Ascending aorta (tissue), 2 donors: ENCODE results near the gene PLA2G4F. TPM values are rescaled to one million over a fixed set of nuclear protein-coding genes. Genes with fewer than 3 reads are reported as not detected.

ENCODE experiments used
- DNase-seq, 2 donors: peaks; one replicate each; pipeline ENCODE4 v3.0.0-alpha.2; 2019; ENCODE audit warnings: low spot score in 2 of 2
- H3K27ac ChIP-seq, 2 donors: fragments of 200-600 bp; sonication (generic); one replicate each; pipeline ENCODE4 v1.5.1; 2016 to 2017; ENCODE audit warnings: mild to moderate bottlenecking in 1 of 2
- H3K27me3 ChIP-seq: fragments of 200-600 bp; sonication (generic); one replicate; pipeline ENCODE4 v1.5.1; 2017
- H3K36me3 ChIP-seq, 2 donors: fragments of 200-600 bp; sonication (generic); one replicate each; pipeline ENCODE4 v1.5.1; 2016
- H3K4me1 ChIP-seq, 2 donors: fragments of 200-600 bp; sonication (generic); one replicate each; pipeline ENCODE4 v1.5.1; 2016 to 2017; ENCODE audit warnings: mild to moderate bottlenecking in 1 of 2
- H3K4me3 ChIP-seq, 2 donors: fragments of 200-600 bp; sonication (generic); one replicate each; pipeline ENCODE4 v1.5.1; 2016 to 2017; ENCODE audit warnings: mild to moderate bottlenecking in 1 of 2
- H3K9me3 ChIP-seq, 2 donors: fragments of 200-600 bp; sonication (generic); one replicate each; pipeline ENCODE4 v1.5.1; 2016
- CTCF ChIP-seq, 3 experiments: fragments of 200-600 bp in 2 of 3; fragments of 450-650 bp in 1 of 3; sonication (generic) in 2 of 3; IDR thresholded peaks; one replicate each; pipeline ENCODE4 v1.5.1; 2016 to 2019; ENCODE audit warnings: antibody characterized with exemption in 3 of 3, mild to moderate bottlenecking in 1 of 3, moderate library complexity in 1 of 3
- intact Hi-C: fragments of 100-400 bp; cut with DNase I; formaldehyde crosslinking; loops from one replicate; pipeline ENCODE4 v1.15.1; 2023
- total RNA-seq: library from RNA; depleted of rRNA; stranded (reverse); fragments of >200 nt; gene quantifications from one replicate; pipeline ENCODE4 v1.1.0, GENCODE V29; 2016

Gene PLA2G4F
- total RNA-seq, 1 donor from 2014 or later: not detected

DNA sequence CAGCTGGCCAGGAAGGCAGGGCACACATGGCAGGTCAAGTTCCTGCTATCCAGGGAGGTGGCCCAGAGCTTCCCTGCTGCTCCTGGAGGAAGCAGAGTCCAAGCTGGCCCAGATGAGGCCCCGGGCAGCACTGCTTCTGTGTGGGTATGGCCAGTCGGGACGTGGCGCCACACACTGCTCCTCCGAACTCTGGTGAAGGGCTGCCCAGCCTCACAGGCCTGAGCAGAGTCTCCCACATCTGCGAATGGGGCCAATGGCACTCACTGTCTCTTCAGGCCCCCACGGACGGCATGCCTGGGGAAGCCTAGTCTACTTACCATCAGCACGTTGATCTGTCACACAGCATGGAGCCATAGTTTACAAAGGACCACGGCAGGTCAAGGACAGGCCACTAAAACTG is 2.5 kb upstream of the PLA2G4F start:
- no peak overlapping the region for H3K4me3 ChIP-seq
- H3K4me1 ChIP-seq: no peaks in the 10 kb centered on the region
- intact Hi-C loops: no loop called here
- no peaks in the 10 kb centered on the region for H3K9me3 ChIP-seq
- no peak overlapping the region for H3K27ac ChIP-seq
- DNase-seq: peak in 1 of 2 donors; percentile 30
- TF ChIP-seq CTCF (IDR thresholded peaks at IDR 0.05): no peak
- peaks cover 45 to 53% of the 10 kb centered on the region in 2 donors for H3K36me3 ChIP-seq
- H3K27me3 ChIP-seq: no peaks in the 10 kb centered on the region

GRCh38 chr15:42157981-42158765 is 1.7 kb upstream of the PLA2G4F start:
- peak in 1 of 2 donors; percentile 62 for DNase-seq
- peaks cover 37 to 45% of the 10 kb centered on the region in 2 donors for H3K36me3 ChIP-seq
- no peaks in the 10 kb centered on the region for H3K27me3 ChIP-seq
- intact Hi-C loops: no loop called here
- no peak overlapping the region for H3K4me3 ChIP-seq
- no peak for TF ChIP-seq CTCF (IDR thresholded peaks at IDR 0.05)
- H3K27ac ChIP-seq: no peak overlapping the region
- no peaks in the 10 kb centered on the region for H3K4me1 ChIP-seq
- H3K9me3 ChIP-seq: no peaks in the 10 kb centered on the region

GRCh38 chr15:42157381-42157780 is 945 bp upstream of the PLA2G4F start:
- no peak overlapping the region for H3K4me3 ChIP-seq
- DNase-seq: peak in 1 of 2 donors; percentile 50
- no peaks in the 10 kb centered on the region for H3K9me3 ChIP-seq
- H3K27me3 ChIP-seq: no peaks in the 10 kb centered on the region
- no peaks in the 10 kb centered on the region for H3K4me1 ChIP-seq
- peaks cover 31 to 37% of the 10 kb centered on the region in 2 donors for H3K36me3 ChIP-seq
- TF ChIP-seq CTCF (IDR thresholded peaks at IDR 0.05): no peak
- no peak overlapping the region for H3K27ac ChIP-seq
- intact Hi-C loops: no loop called here

- Histone ChIP-seq H3K4me3 (no peak overlapping the region), H3K27ac (no peak overlapping the region), H3K36me3 (peaks cover 14 to 21% of the 10 kb centered on the region in 2 donors), H3K4me1 (peaks cover 0 to 5% of the 10 kb centered on the region in 2 donors), H3K27me3 (no peaks in the 10 kb centered on the region), H3K9me3 (no peaks in the 10 kb centered on the region)
- intact Hi-C loops: no loop called here
- no peak for DNase-seq
- TF ChIP-seq CTCF (IDR thresholded peaks at IDR 0.05): no peak
Measured at GRCh38 chr15:42155546-42156242, 742 bp downstream of the PLA2G4F start.

DNA sequence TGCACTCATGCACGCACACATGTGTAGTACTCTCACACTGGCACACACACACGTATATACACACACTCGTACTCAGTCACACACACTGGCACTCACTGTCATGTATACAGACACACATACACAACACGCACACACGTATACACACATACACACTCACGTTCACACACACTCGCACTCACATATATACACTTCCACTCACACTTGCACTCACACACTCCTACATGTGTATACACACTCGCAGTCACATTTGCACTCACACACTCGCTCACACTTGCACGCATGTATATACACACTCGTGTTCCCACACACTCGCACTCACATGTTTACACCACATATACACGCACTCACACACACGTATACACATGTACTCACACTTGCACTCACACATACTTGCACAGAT is 1.5 kb downstream of the PLA2G4F start:
- H3K36me3 ChIP-seq: peaks cover 6 to 13% of the 10 kb centered on the region in 2 donors
- H3K27me3 ChIP-seq: no peaks in the 10 kb centered on the region
- no peak overlapping the region for H3K27ac ChIP-seq
- H3K9me3 ChIP-seq: no peaks in the 10 kb centered on the region
- TF ChIP-seq CTCF (IDR thresholded peaks at IDR 0.05): no peak
- intact Hi-C loops: no loop called here
- no peak for DNase-seq
- H3K4me1 ChIP-seq: peaks cover 0 to 5% of the 10 kb centered on the region in 2 donors
- H3K4me3 ChIP-seq: no peak overlapping the region
